Memory B cell (primary cell): ENCODE data around the gene NLGN1.

Source experiments
- ATAC-seq: fragments of 150-1000 bp; cut with Tn5 transposase; 2 replicates; pipeline ENCODE4 v1.10.0; 2021; ENCODE audit warnings: low read depth, mild to moderate bottlenecking, moderate library complexity
- DNase-seq, 2 donors: peaks; one replicate each; pipeline ENCODE4 v3.0.0; 2022; ENCODE audit warnings: low spot score in 2 of 2
- H3K27ac Mint-ChIP-seq: one replicate; pipeline ENCODE4 v1.8.0; 2022; ENCODE audit warnings: mild to moderate bottlenecking, moderate library complexity, mixed read lengths
- H3K27me3 Mint-ChIP-seq: one replicate; pipeline ENCODE4 v1.8.0; 2022; ENCODE audit warnings: mixed read lengths
- H3K36me3 Mint-ChIP-seq: one replicate; pipeline ENCODE4 v1.8.0; 2022; ENCODE audit warnings: mild to moderate bottlenecking, mixed read lengths
- H3K4me1 Mint-ChIP-seq: one replicate; pipeline ENCODE4 v1.8.0; 2022; ENCODE audit warnings: mixed read lengths
- H3K4me3 Mint-ChIP-seq: one replicate; pipeline ENCODE4 v1.8.0; 2022; ENCODE audit warnings: mild to moderate bottlenecking, moderate library complexity, mixed read lengths
- H3K9me3 Mint-ChIP-seq: one replicate; pipeline ENCODE4 v1.8.0; 2022; ENCODE audit warnings: mixed read lengths

The NLGN1 gene

GRCh38 chr3:173887888-173888287 is 490.3 kb downstream of the NLGN1 start:
- Mint-ChIP-seq H3K27ac (no peak overlapping the region), H3K4me3 (no peak overlapping the region), H3K9me3 (no peaks in the 10 kb centered on the region), H3K36me3 (no peaks in the 10 kb centered on the region), H3K27me3 (no peaks in the 10 kb centered on the region), H3K4me1 (no peaks in the 10 kb centered on the region)
- ATAC-seq (no peak), DNase-seq (no peak)

- no peak for ATAC-seq
- Mint-ChIP-seq H3K27me3 (no peaks in the 10 kb centered on the region), H3K27ac (no peak overlapping the region), H3K36me3 (no peaks in the 10 kb centered on the region), H3K4me1 (no peaks in the 10 kb centered on the region), H3K4me3 (no peak overlapping the region), H3K9me3 (no peaks in the 10 kb centered on the region)
- no peak for DNase-seq
Observed at GRCh38 chr3:173889596-173889995, 492.1 kb downstream of the NLGN1 start.

- DNase-seq (no peak), ATAC-seq (no peak)
- Mint-ChIP-seq H3K27ac (no peak overlapping the region), H3K4me3 (no peak overlapping the region), H3K36me3 (no peaks in the 10 kb centered on the region), H3K9me3 (no peaks in the 10 kb centered on the region), H3K27me3 (no peaks in the 10 kb centered on the region), H3K4me1 (no peaks in the 10 kb centered on the region)
Observed at GRCh38 chr3:173890091-173890490, 492.5 kb downstream of the NLGN1 start.

- ATAC-seq (no peak), DNase-seq (no peak)
- Mint-ChIP-seq H3K27me3 (no peaks in the 10 kb centered on the region), H3K4me3 (no peak overlapping the region), H3K4me1 (no peaks in the 10 kb centered on the region), H3K36me3 (no peaks in the 10 kb centered on the region), H3K9me3 (no peaks in the 10 kb centered on the region), H3K27ac (no peak overlapping the region)
Observed at GRCh38 chr3:173891272-173892100, 493.9 kb downstream of the NLGN1 start.

GRCh38 chr3:173892547-173892946 is 495.0 kb downstream of the NLGN1 start:
- peaks cover 2% of the 10 kb centered on the region for H3K9me3 Mint-ChIP-seq
- H3K4me3 Mint-ChIP-seq = no peak overlapping the region
- H3K36me3 Mint-ChIP-seq = no peaks in the 10 kb centered on the region
- no peak overlapping the region for H3K27ac Mint-ChIP-seq
- no peaks in the 10 kb centered on the region for H3K4me1 Mint-ChIP-seq
- ATAC-seq (no peak), DNase-seq (no peak)
- no peaks in the 10 kb centered on the region for H3K27me3 Mint-ChIP-seq

- ATAC-seq = no peak
- no peaks in the 10 kb centered on the region for H3K4me1 Mint-ChIP-seq
- no peaks in the 10 kb centered on the region for H3K27me3 Mint-ChIP-seq
- H3K36me3 Mint-ChIP-seq = no peaks in the 10 kb centered on the region
- no peak overlapping the region for H3K4me3 Mint-ChIP-seq
- H3K9me3 Mint-ChIP-seq = peaks cover 2% of the 10 kb centered on the region
- no peak for DNase-seq
- no peak overlapping the region for H3K27ac Mint-ChIP-seq
Observed at GRCh38 chr3:173893066-173893465, 495.5 kb downstream of the NLGN1 start.

GRCh38 chr3:173893835-173894234 is 496.3 kb downstream of the NLGN1 start:
- Mint-ChIP-seq H3K4me3 (no peak overlapping the region), H3K36me3 (no peaks in the 10 kb centered on the region), H3K4me1 (no peaks in the 10 kb centered on the region), H3K27me3 (no peaks in the 10 kb centered on the region), H3K27ac (no peak overlapping the region), H3K9me3 (peaks cover 2% of the 10 kb centered on the region)
- ATAC-seq (no peak), DNase-seq (no peak)

- ATAC-seq = no peak
- Mint-ChIP-seq H3K4me3 (no peak overlapping the region), H3K27ac (no peak overlapping the region), H3K36me3 (no peaks in the 10 kb centered on the region), H3K27me3 (no peaks in the 10 kb centered on the region), H3K4me1 (no peaks in the 10 kb centered on the region), H3K9me3 (peaks cover 2% of the 10 kb centered on the region)
- DNase-seq = no peak
Observed at GRCh38 chr3:173897631-173898030, 500.1 kb downstream of the NLGN1 start.

GRCh38 chr3:173901649-173902048 is 504.1 kb downstream of the NLGN1 start:
- Mint-ChIP-seq H3K4me3 (no peak overlapping the region), H3K27ac (no peak overlapping the region), H3K4me1 (no peaks in the 10 kb centered on the region), H3K27me3 (no peaks in the 10 kb centered on the region), H3K9me3 (peaks cover 3% of the 10 kb centered on the region), H3K36me3 (no peaks in the 10 kb centered on the region)
- ATAC-seq = no peak
- DNase-seq = no peak

GRCh38 chr3:173902401-173902800 is 504.9 kb downstream of the NLGN1 start:
- ATAC-seq (no peak), DNase-seq (no peak)
- Mint-ChIP-seq H3K36me3 (no peaks in the 10 kb centered on the region), H3K9me3 (peaks cover 1% of the 10 kb centered on the region), H3K4me1 (no peaks in the 10 kb centered on the region), H3K27me3 (no peaks in the 10 kb centered on the region), H3K27ac (no peak overlapping the region), H3K4me3 (no peak overlapping the region)

GRCh38 chr3:173902871-173903270 is 505.3 kb downstream of the NLGN1 start:
- H3K27ac Mint-ChIP-seq = no peak overlapping the region
- no peak for ATAC-seq
- no peaks in the 10 kb centered on the region for H3K27me3 Mint-ChIP-seq
- DNase-seq = no peak
- H3K36me3 Mint-ChIP-seq = no peaks in the 10 kb centered on the region
- no peak overlapping the region for H3K4me3 Mint-ChIP-seq
- H3K9me3 Mint-ChIP-seq = peaks cover 1% of the 10 kb centered on the region
- no peaks in the 10 kb centered on the region for H3K4me1 Mint-ChIP-seq

- no peak for DNase-seq
- no peaks in the 10 kb centered on the region for H3K36me3 Mint-ChIP-seq
- no peak overlapping the region for H3K27ac Mint-ChIP-seq
- H3K9me3 Mint-ChIP-seq = peaks cover 1% of the 10 kb centered on the region
- no peaks in the 10 kb centered on the region for H3K27me3 Mint-ChIP-seq
- no peak overlapping the region for H3K4me3 Mint-ChIP-seq
- ATAC-seq = no peak
- H3K4me1 Mint-ChIP-seq = no peaks in the 10 kb centered on the region
Observed at GRCh38 chr3:173905381-173905780, 507.8 kb downstream of the NLGN1 start.

- no peak overlapping the region for H3K27ac Mint-ChIP-seq
- no peak overlapping the region for H3K4me3 Mint-ChIP-seq
- DNase-seq (no peak), ATAC-seq (no peak)
- no peaks in the 10 kb centered on the region for H3K36me3 Mint-ChIP-seq
- H3K4me1 Mint-ChIP-seq = no peaks in the 10 kb centered on the region
- no peaks in the 10 kb centered on the region for H3K9me3 Mint-ChIP-seq
- no peaks in the 10 kb centered on the region for H3K27me3 Mint-ChIP-seq
Observed at GRCh38 chr3:173911446-173911845, 513.9 kb downstream of the NLGN1 start.

- DNase-seq (no peak), ATAC-seq (no peak)
- H3K27me3 Mint-ChIP-seq = no peaks in the 10 kb centered on the region
- H3K4me3 Mint-ChIP-seq = no peak overlapping the region
- no peaks in the 10 kb centered on the region for H3K4me1 Mint-ChIP-seq
- no peaks in the 10 kb centered on the region for H3K9me3 Mint-ChIP-seq
- no peak overlapping the region for H3K27ac Mint-ChIP-seq
- no peaks in the 10 kb centered on the region for H3K36me3 Mint-ChIP-seq
Observed at GRCh38 chr3:173912126-173912525, 514.6 kb downstream of the NLGN1 start.

- no peak overlapping the region for H3K27ac Mint-ChIP-seq
- H3K36me3 Mint-ChIP-seq = no peaks in the 10 kb centered on the region
- no peaks in the 10 kb centered on the region for H3K27me3 Mint-ChIP-seq
- no peak overlapping the region for H3K4me3 Mint-ChIP-seq
- no peaks in the 10 kb centered on the region for H3K9me3 Mint-ChIP-seq
- no peaks in the 10 kb centered on the region for H3K4me1 Mint-ChIP-seq
- ATAC-seq (no peak), DNase-seq (no peak)
Observed at GRCh38 chr3:173913397-173913796, 515.9 kb downstream of the NLGN1 start.
